HG03045 (cell line): ENCODE data around the gene SPOP.

Experiments
- ATAC-seq: cut with Tn5 transposase; IDR thresholded peaks from one replicate; pipeline ENCODE4 v1.9.1; 2021; ENCODE audit warnings: mild to moderate bottlenecking, moderate library complexity; ENCODE audit not compliant: unreplicated experiment

The SPOP gene

GRCh38 chr17:49588726-49589576, 88.9 kb downstream of the SPOP start:
- no peak for ATAC-seq

- no peak for ATAC-seq
These were observed 89.6 kb downstream of the SPOP start for GRCh38 chr17:49588312-49588711.

- ATAC-seq = no peak
These were observed 90.4 kb downstream of the SPOP start for GRCh38 chr17:49587366-49588073.

DNA sequence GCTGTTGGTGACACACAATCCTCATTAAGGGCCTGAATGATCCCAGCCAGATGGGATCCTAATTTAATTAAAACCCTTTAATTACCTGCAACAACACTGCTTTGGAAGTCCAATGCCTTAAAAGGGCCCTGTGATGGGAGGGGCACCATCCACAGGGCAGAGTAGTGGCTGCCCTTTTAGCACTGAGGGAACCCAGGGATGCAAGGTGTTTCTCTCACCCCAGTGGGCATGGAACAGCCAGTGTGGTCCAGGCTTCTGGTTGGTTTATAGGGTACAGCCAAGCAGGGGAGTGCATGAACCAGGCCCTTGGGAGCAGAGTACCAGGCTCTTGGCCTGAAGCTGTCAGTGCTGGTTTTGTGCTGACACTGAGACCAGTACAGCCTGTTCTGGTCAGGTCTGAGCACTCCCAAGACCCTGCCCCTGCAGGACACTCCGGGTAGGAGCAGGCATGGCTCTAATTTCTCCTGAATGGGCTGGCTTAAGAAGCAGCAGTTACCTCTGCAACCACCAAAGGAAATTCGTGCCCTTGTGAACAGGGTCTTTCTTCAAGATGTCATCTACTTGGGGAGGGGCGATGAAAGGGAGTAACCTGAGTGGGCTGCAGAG, 92.4 kb downstream of the SPOP start:
- no peak for ATAC-seq

GRCh38 chr17:49583889-49584288, 94.0 kb downstream of the SPOP start:
- no peak for ATAC-seq

DNA sequence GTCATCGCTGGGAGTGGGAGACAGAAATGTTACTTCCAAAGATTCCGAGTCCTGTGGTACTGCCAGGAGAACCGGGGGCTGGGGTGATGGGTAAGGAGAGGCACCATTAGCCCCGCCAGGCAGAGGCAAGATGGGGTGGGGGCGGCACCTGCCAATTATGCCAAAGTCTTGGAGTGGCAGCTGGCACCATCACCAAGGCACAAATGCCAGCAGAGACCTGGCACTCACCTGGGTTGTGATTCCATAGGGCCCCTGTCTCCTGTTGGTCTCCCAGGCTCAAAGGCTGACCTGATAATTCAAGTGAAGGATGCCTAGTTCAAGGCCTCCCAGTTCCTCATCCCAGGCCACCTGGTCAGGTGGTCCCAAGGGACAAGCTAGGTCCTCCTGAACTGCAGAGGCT, 94.7 kb downstream of the SPOP start:
- no peak for ATAC-seq

DNA sequence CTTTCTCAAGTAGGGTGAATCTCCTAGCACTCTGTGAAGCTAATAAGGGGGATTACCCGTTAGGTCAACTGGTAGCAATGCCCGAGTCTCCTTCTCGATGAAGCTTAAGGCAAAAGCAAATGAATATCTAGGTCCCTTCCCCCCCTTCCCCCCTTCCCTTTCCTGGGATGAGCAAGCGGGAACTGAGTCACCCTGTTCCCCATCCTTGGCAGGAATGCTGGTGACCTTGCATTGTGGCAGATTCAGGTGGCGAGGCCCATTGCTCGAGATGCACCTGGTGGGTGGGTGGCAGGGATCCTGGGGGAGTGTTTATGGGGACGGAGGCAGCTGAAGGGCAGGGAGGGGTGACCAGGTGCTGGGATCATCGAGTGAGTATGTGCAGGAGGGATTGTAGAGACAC, 95.1 kb downstream of the SPOP start:
- ATAC-seq = no peak

GRCh38 chr17:49582055-49582722, 95.7 kb downstream of the SPOP start:
- ATAC-seq = no peak

DNA sequence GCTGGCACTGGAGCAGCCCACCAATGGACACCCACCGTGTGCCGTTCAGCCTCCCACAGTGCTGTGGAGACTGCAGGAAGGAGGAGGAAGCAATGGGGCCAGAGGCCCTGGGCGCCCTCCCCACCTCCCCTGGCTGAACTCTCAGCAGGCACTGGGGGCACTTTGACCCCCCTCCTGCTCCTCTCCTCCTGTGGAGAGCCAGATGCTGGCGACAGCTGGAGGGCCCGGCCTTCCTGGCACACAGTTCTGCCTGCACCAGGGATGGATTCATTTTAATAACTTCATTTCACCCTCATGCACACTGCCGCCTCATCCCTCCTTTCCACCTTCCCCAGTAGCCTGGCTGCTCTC, 96.3 kb downstream of the SPOP start:
- no peak for ATAC-seq

GRCh38 chr17:49580981-49581647, 96.8 kb downstream of the SPOP start:
- ATAC-seq = no peak

- ATAC-seq = no peak
These were observed 97.7 kb downstream of the SPOP start for GRCh38 chr17:49580055-49580721.

GRCh38 chr17:49579522-49579921, 98.4 kb downstream of the SPOP start:
- ATAC-seq = no peak

GRCh38 chr17:49578952-49579500, 98.9 kb downstream of the SPOP start:
- no peak for ATAC-seq

DNA sequence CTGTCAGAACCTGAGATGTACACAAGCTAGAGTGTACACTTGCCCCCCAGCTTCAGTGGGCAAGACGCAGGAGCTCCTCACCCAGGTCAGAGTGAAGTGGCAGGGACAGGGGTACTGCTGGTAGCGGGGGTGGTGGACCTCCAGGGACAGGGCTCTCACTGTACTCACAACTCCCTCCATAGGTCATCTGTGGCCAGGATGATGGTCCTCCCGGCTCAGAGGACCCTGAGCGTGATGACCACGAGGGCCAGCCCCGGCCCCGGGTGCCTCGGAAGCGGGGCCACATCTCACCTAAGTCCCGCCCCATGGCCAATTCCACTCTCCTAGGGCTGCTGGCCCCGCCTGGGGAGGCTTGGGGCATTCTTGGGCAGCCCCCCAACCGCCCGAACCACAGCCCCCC, 99.5 kb downstream of the SPOP start:
- ATAC-seq = no peak

GRCh38 chr17:49577963-49578362, 99.9 kb downstream of the SPOP start:
- ATAC-seq = no peak

- ATAC-seq = no peak
These were observed 100.3 kb downstream of the SPOP start for GRCh38 chr17:49577650-49577934.

GRCh38 chr17:49576917-49577649, 100.8 kb downstream of the SPOP start:
- ATAC-seq = no peak

DNA sequence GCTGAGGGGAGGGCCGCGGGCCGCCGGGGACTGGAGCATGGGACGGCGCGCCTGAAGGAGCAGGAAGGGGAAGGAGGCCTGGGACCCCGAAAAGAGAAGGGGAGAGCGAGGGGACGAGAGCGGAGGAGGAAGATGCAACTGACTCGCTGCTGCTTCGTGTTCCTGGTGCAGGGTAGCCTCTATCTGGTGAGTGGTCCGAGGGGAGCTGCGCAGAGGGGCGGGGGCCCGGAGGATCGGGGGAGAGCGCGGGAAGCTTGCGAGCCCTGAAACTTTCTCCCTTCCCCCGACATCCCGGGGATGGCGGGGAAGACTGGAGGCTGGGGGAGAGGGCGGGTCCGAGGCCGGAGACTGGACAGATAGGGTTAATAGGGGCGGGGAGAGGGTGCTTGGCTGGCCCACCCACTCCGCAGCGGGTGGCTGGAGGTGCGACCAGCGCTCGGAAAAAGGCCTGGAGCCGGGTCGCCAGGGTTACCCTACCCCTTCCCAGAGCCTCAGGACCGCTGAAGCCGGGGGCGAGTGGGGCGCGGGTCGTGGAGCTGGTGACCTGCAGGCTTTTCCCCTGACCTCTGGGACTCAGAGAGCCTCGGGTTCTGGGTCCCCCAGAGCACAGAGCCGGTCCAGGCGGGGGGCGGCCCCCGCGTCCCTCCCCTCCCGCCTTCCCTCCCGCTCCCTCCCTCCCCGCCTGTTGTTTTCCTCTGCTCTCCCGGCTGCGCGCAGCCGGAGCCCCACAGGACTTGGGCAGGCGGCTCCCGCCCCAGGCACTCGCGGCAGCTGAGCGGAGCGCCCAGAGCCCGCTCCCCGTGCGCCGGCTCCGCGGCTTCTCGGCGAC, 101.6 kb downstream of the SPOP start:
- ATAC-seq = no peak

DNA sequence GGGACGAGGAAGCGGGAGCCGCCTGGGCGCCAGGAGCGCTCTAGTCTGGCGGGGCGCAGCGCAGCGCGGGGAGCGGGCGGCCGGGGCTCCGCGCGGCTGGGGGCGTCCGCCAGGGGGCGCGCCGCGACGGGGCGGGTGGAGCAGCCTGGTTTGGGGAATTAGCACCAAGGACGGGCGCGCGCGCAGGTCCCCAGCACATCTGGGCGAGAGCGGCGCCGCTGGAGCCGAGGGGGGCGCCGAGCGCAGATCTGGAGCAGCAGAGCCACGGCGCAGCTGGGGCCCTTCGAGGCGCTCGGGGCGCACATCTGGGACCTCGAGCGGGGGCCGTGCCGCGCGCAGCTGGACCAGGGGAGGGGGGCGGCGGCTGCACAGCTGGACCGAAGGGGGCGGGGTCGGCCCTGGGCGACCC, 102.2 kb downstream of the SPOP start, which contains the start of gene NXPH3:
NXPH3 (plus strand) TSS at position 193 of the 409 bp plus-strand sequence. CDS start 349 bp downstream, outside the sequence.
- no peak for ATAC-seq
